Osteocyte (in vitro differentiated cells): ENCODE measurements around the gene NEUROD1. TPM values are rescaled to one million over a fixed set of nuclear protein-coding genes. Genes with fewer than 3 reads are reported as not detected.

Experiments
- DNase-seq: peaks from one replicate; pipeline ENCODE4 v3.0.0; 2021; ENCODE audit warnings: mixed read lengths; ENCODE audit not compliant: unreplicated experiment; ENCODE audit errors: extremely low spot score
- H3K27ac Mint-ChIP-seq: one replicate; pipeline ENCODE4 v1.8.0; 2021; ENCODE audit warnings: mild to moderate bottlenecking, mixed read lengths; ENCODE audit not compliant: unreplicated experiment
- H3K27me3 Mint-ChIP-seq: one replicate; pipeline ENCODE4 v1.8.0; 2021; ENCODE audit warnings: mixed read lengths; ENCODE audit not compliant: unreplicated experiment
- H3K36me3 Mint-ChIP-seq: one replicate; pipeline ENCODE4 v1.8.0; 2021; ENCODE audit warnings: mixed read lengths; ENCODE audit not compliant: unreplicated experiment
- H3K4me1 Mint-ChIP-seq: one replicate; pipeline ENCODE4 v1.8.0; 2021; ENCODE audit warnings: mixed read lengths; ENCODE audit not compliant: unreplicated experiment
- H3K4me3 Mint-ChIP-seq: one replicate; pipeline ENCODE4 v1.8.0; 2021; ENCODE audit warnings: mild to moderate bottlenecking, moderate library complexity, mixed read lengths; ENCODE audit not compliant: unreplicated experiment
- H3K9me3 Mint-ChIP-seq: one replicate; pipeline ENCODE4 v1.8.0; 2021; ENCODE audit warnings: mixed read lengths; ENCODE audit not compliant: unreplicated experiment
- CTCF ChIP-seq: fragments of 200-600 bp; sonication (generic); IDR thresholded peaks from 2 replicates; pipeline ENCODE4 v1.5.0; 2021; ENCODE audit warnings: antibody characterized with exemption, mild to moderate bottlenecking, moderate library complexity
- total RNA-seq: library from RNA; stranded (reverse); gene quantifications from 2 replicates; pipeline ENCODE4 v1.2.1, GENCODE V29; 2021

NEUROD1 gene
- total RNA-seq, 1 donor from 2014 or later, result not detected

DNA sequence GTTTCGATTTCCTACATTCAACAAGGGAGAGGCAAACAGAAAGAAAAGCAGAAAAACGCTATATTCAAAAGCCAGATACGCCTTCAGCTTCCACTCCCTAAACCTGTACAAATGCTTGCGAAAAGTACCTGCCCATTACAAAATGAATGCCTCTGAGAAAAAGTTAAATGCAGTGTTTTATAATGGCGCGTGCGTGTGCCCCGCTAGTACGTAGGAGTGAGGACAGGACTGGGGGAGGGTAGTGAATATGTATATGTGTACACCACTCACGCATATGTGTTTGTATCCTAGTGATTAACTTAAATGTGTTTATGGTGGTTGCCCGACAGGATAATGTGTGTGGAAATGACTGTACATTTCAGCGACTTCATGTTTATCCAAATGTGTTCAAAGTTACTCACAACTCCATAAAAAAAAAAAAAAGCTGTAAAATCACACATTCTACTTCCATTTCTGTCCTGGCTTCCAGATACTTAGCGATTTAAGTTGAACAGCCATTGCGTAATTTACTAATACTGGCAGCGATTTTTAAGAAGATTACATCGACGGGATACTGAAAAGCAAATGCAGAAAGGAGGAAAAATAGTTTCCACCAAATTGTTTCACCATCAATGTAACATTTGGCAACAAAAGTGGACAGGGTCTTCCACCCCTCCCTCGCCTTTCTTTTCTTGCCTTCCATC lies 1.3 kb downstream of the NEUROD1 start:
- no peak for TF ChIP-seq CTCF
- Mint-ChIP-seq H3K4me1 (peaks cover 35% of the 10 kb centered on the region), H3K9me3 (peaks cover 4% of the 10 kb centered on the region), H3K27me3 (peaks cover 86% of the 10 kb centered on the region), H3K27ac (no peak overlapping the region), H3K4me3 (no peak overlapping the region), H3K36me3 (no peaks in the 10 kb centered on the region)
- no peak for DNase-seq

DNA sequence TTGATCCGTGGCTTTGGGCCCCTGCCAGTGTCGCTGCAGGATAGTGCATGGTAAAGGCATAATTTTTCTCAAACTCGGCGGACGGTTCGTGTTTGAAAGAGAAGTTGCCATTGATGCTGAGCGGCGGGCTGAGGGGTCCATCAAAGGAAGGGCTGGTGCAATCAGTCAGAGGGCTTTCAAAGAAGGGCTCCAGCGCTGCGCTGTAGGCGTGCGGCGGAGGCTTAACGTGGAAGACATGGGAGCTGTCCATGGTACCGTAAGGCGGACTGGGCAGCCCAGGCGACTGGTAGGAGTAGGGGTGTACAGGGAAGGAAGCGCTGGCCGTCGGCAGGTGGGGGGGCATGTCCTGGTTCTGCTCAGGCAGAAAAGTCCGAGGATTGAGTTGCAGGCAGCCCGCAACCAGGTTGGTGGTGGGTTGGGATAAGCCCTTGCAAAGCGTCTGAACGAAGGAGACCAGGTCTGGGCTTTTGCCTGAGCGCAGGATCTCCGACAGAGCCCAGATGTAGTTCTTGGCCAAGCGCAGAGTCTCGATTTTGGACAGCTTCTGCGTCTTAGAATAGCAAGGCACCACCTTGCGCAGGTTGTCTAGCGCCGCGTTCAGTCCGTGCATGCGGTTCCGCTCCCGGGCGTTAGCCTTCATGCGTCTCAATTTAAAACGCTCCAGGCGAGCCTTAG lies 2.3 kb downstream of the NEUROD1 start:
- Mint-ChIP-seq H3K4me3 (no peak overlapping the region), H3K4me1 (peaks cover 30% of the 10 kb centered on the region), H3K36me3 (no peaks in the 10 kb centered on the region), H3K27ac (no peak overlapping the region), H3K27me3 (peaks cover 85% of the 10 kb centered on the region), H3K9me3 (peaks cover 4% of the 10 kb centered on the region)
- DNase-seq, result peak; percentile 90
- no peak for TF ChIP-seq CTCF

- Mint-ChIP-seq H3K27me3 (peaks cover 76% of the 10 kb centered on the region), H3K4me3 (no peak overlapping the region), H3K4me1 (peaks cover 7% of the 10 kb centered on the region), H3K36me3 (no peaks in the 10 kb centered on the region), H3K9me3 (peaks cover 4% of the 10 kb centered on the region), H3K27ac (no peak overlapping the region)
- DNase-seq, result no peak
- TF ChIP-seq CTCF, result no peak
Observed at GRCh38 chr2:181675254-181675653, 5.1 kb downstream of the NEUROD1 start.

DNA sequence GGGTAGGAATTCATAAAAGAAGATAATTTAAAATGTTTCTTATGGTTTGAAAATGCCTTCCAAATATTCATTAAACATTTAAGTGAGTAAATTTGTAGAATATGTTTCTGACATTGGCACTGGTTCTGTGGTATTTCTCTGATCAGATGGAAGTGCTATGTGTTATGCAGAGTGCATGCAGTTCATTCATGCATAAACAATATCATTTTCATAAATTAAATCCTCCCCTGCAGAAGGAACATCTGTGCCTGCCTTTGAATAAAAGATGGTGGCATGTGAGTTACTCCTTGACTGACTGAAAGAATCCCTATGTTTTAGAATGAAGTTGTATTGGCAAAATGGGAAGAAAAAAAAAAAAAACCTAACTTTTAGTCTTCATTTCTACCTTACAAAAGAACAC lies 5.9 kb downstream of the NEUROD1 start:
- H3K27me3 Mint-ChIP-seq, result peaks cover 71% of the 10 kb centered on the region
- no peak for TF ChIP-seq CTCF
- peaks cover 4% of the 10 kb centered on the region for H3K9me3 Mint-ChIP-seq
- no peaks in the 10 kb centered on the region for H3K36me3 Mint-ChIP-seq
- peaks cover 5% of the 10 kb centered on the region for H3K4me1 Mint-ChIP-seq
- no peak for DNase-seq
- no peak overlapping the region for H3K27ac Mint-ChIP-seq
- no peak overlapping the region for H3K4me3 Mint-ChIP-seq

DNA sequence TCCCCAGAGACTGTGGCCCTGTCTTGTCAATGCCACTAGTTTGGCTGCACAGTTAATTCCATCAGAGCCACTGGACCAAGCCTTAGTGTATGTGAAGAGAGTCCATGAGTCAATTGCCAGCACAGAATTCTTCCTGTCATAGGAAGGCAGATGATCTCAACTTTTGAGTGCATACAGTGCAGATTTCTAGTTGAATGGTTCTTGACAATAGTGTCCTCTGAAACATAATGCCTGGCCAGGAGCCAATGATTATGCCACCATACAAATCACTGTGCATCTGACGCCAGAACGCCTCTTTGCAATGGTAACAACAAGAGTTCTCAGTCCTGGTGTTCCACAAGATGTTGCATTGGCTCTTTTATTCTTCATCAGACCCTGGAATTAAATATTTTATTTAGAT lies 7.1 kb downstream of the NEUROD1 start:
- peaks cover 4% of the 10 kb centered on the region for H3K4me1 Mint-ChIP-seq
- peaks cover 71% of the 10 kb centered on the region for H3K27me3 Mint-ChIP-seq
- no peak for TF ChIP-seq CTCF
- H3K4me3 Mint-ChIP-seq, result no peak overlapping the region
- no peaks in the 10 kb centered on the region for H3K36me3 Mint-ChIP-seq
- H3K27ac Mint-ChIP-seq, result no peak overlapping the region
- no peak for DNase-seq
- no peaks in the 10 kb centered on the region for H3K9me3 Mint-ChIP-seq
